HepG2 (cell line): ENCODE measurements around the gene XPR1. TPM values are rescaled to one million over a fixed set of nuclear protein-coding genes. Genes with fewer than 3 reads are reported as not detected.

Source experiments
- ARID3A ChIP-seq: IDR thresholded peaks from 2 replicates; pipeline ENCODE4 v1.6.1; 2012; ENCODE audit warnings: low read depth, low read length, improper control_type of control experiment
- HNF1A ChIP-seq, 2 experiments: sonication (generic) in 1 of 2; formaldehyde crosslinking in 1 of 2; IDR thresholded peaks; 2 replicates each; pipeline versions ENCODE4 v1.4.0 to v1.6.1; 2016 to 2020; ENCODE audit warnings: borderline replicate concordance in 1 of 2, low read depth in 1 of 2, mild to moderate bottlenecking in 1 of 2, missing genetic modification reagents in 1 of 2
- JUN ChIP-seq: sonication (generic); formaldehyde crosslinking; IDR thresholded peaks from 2 replicates; pipeline ENCODE4 v1.4.0; 2020; ENCODE audit warnings: mild to moderate bottlenecking, missing genetic modification reagents
- NR0B2 ChIP-seq: sonication (generic); formaldehyde crosslinking; IDR thresholded peaks from 2 replicates; pipeline ENCODE4 v1.4.0; 2020; ENCODE audit warnings: mild to moderate bottlenecking, missing genetic modification reagents
- PAXIP1 ChIP-seq: sonication (generic); formaldehyde crosslinking; conservative IDR thresholded peaks from 2 replicates; pipeline ENCODE4 v1.4.0; 2020; ENCODE audit warnings: mild to moderate bottlenecking, missing genetic modification reagents, moderate library complexity
- RNF2 ChIP-seq: fragments of 450-650 bp; conservative IDR thresholded peaks from 2 replicates; pipeline ENCODE4 v1.6.1; 2016; ENCODE audit warnings: low read depth
- ZNF253 ChIP-seq: sonication (generic); formaldehyde crosslinking; IDR thresholded peaks from 2 replicates; pipeline ENCODE4 v1.8.0; 2022; ENCODE audit warnings: mild to moderate bottlenecking, missing genetic modification reagents, borderline replicate concordance
- polyA plus RNA-seq, 8 experiments: library from polyadenylated mRNA; depleted of rRNA in 3 of 8; stranded (reverse) in 7 of 8; unstranded in 1 of 8; fragments of >200 nt; fragmentation: Illumina TruSeq in 4 of 8; extraction: Trizol in 4 of 8; gene quantifications; 2 replicates each; pipeline versions ENCODE4 v1.2.1 to v1.2.3, GENCODE V29; 2011 to 2016; ENCODE audit warnings: low read depth in 4 of 8, missing spikeins in 1 of 8, mixed read lengths in 1 of 8; ENCODE audit not compliant: insufficient read depth in 1 of 8
- total RNA-seq, 5 experiments: library from RNA; depleted of rRNA; stranded (reverse); fragments of >200 nt; fragmentation: Illumina TruSeq; extraction: Trizol; gene quantifications; 2 replicates each; pipeline ENCODE4 v1.2.3, GENCODE V29; 2016; ENCODE audit warnings: low read depth in 1 of 5
- TF ChIP-seq, protein P1 (sequence below): sonication (generic); formaldehyde crosslinking; IDR thresholded peaks from 2 replicates; pipeline ENCODE4 v1.9.0; 2022; ENCODE audit warnings: low read depth, missing genetic modification reagents
- TF ChIP-seq, protein P2 (sequence below): sonication (generic); formaldehyde crosslinking; IDR thresholded peaks from 2 replicates; pipeline ENCODE4 v1.8.1; 2023; ENCODE audit warnings: mild to moderate bottlenecking, inconsistent platforms, moderate library complexity, missing genetic modification reagents, borderline replicate concordance

Gene XPR1
- total and polyA plus RNA-seq, 2 of the 13 experiments (the other 11 are each of a cell fraction or from before 2014, with no cell fraction given): 22.3 to 23.6 TPM

GRCh38 chr1:180598333-180598974 is 33.4 kb upstream of the XPR1 start (continued):
- TF ChIP-seq JUN (CRISPR knock-in tag) (no peak), RNF2 (no peak), HNF1A (IDR thresholded peaks at IDR 0.05; ENCODE audit: low read depth) (peak; percentile 85), HNF1A (CRISPR knock-in tag; IDR thresholded peaks at IDR 0.05; ENCODE audit: borderline replicate concordance) (peak; percentile 82; the same call in 1 of the 2 replicates), PAXIP1 (peak; percentile 42), ZNF253 (CRISPR knock-in tag) (no peak), NR0B2 (no peak), ARID3A (0 out of 2 replicates have a peak, but pooled peaks have one; percentile 31)
- TF ChIP-seq, protein P1, sequence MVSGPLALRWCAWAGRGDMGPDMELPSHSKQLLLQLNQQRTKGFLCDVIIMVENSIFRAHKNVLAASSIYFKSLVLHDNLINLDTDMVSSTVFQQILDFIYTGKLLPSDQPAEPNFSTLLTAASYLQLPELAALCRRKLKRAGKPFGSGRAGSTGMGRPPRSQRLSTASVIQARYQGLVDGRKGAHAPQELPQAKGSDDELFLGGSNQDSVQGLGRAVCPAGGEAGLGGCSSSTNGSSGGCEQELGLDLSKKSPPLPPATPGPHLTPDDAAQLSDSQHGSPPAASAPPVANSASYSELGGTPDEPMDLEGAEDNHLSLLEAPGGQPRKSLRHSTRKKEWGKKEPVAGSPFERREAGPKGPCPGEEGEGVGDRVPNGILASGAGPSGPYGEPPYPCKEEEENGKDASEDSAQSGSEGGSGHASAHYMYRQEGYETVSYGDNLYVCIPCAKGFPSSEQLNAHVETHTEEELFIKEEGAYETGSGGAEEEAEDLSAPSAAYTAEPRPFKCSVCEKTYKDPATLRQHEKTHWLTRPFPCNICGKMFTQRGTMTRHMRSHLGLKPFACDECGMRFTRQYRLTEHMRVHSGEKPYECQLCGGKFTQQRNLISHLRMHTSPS: no peak
- TF ChIP-seq, protein P2, sequence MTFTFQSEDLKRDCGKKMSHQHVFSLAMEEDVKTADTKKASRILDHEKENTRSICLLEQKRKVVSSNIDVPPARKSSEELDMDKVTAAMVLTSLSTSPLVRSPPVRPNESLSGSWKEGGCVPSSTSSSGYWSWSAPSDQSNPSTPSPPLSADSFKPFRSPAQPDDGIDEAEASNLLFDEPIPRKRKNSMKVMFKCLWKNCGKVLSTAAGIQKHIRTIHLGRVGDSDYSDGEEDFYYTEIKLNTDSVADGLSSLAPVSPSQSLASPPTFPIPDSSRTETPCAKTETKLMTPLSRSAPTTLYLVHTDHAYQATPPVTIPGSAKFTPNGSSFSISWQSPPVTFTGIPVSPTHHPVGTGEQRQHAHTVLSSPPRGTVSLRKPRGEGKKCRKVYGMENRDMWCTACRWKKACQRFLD (CRISPR knock-in tag): no peak
